HuH-7 (cell line): ENCODE data around the gene SARDH.
A peak's percentile ranks its signal among the peaks of the same experiment; 100 is the strongest.

Source experiments
- DNase-seq: peaks from one replicate; pipeline ENCODE4 v3.0.0; 2011; ENCODE audit warnings: low spot score

SARDH gene

GRCh38 chr9:133737774-133738639 is at the start of gene SARDH:
SARDH (minus strand) TSS chr9:133738352; CDS start chr9:133734173, 4,179 bp downstream.
- DNase-seq = peak; percentile 96

GRCh38 chr9:133787754-133788025 is 49.5 kb upstream of the SARDH start:
- DNase-seq = peak; percentile 76

GRCh38 chr9:133786907-133787753 is 49.0 kb upstream of the SARDH start:
- DNase-seq = no peak

GRCh38 chr9:133786371-133786753 is 48.2 kb upstream of the SARDH start:
- DNase-seq = no peak

GRCh38 chr9:133785753-133786370 is 47.7 kb upstream of the SARDH start:
- no peak for DNase-seq

- DNase-seq = no peak
These were observed 46.8 kb upstream of the SARDH start for GRCh38 chr9:133784731-133785561.

- DNase-seq = no peak
These were observed 45.2 kb upstream of the SARDH start for GRCh38 chr9:133783331-133783731.

GRCh38 chr9:133782157-133783130 is 44.3 kb upstream of the SARDH start:
- DNase-seq = peak; percentile 95

- no peak for DNase-seq
These were observed 43.6 kb upstream of the SARDH start for GRCh38 chr9:133781828-133782135.

GRCh38 chr9:133780962-133781827 is 43.0 kb upstream of the SARDH start:
- DNase-seq = no peak

- DNase-seq = no peak
These were observed 42.3 kb upstream of the SARDH start for GRCh38 chr9:133780404-133780945.

GRCh38 chr9:133779516-133780403 is 41.6 kb upstream of the SARDH start:
- DNase-seq = no peak

- no peak for DNase-seq
These were observed 40.9 kb upstream of the SARDH start for GRCh38 chr9:133779081-133779480.

GRCh38 chr9:133778336-133779013 is 40.3 kb upstream of the SARDH start:
- no peak for DNase-seq

GRCh38 chr9:133777871-133778270 is 39.7 kb upstream of the SARDH start:
- DNase-seq = no peak

GRCh38 chr9:133777068-133777791 is 39.1 kb upstream of the SARDH start:
- DNase-seq = no peak
